Mesenchymal stem cell (in vitro differentiated cells and primary cell): ENCODE data around the gene ST3GAL4.

ENCODE experiments used
- DNase-seq: peaks from one replicate; pipeline ENCODE4 v3.0.0-alpha.2; 2013
- H2AFZ ChIP-seq: one replicate; pipeline ENCODE4 v1.6.1; 2013; ENCODE audit warnings: low read depth, mild to moderate bottlenecking, control low read depth, inconsistent platforms, low read length, moderate library complexity
- H2AK5ac ChIP-seq: 2 replicates; pipeline ENCODE4 v1.6.1; 2013; ENCODE audit warnings: low read length, moderate library complexity, mild to moderate bottlenecking, inconsistent platforms; ENCODE audit not compliant: severe bottlenecking
- H2BK120ac ChIP-seq: one replicate; pipeline ENCODE4 v1.6.1; 2013; ENCODE audit warnings: low read depth, mild to moderate bottlenecking, inconsistent platforms, low read length, moderate library complexity
- H2BK12ac ChIP-seq, 2 experiments: one replicate each; pipeline ENCODE4 v1.6.1; 2013; ENCODE audit warnings: inconsistent platforms in 2 of 2, low read length in 2 of 2, mild to moderate bottlenecking in 2 of 2, moderate library complexity in 2 of 2, control low read depth in 1 of 2
- H2BK15ac ChIP-seq: one replicate; pipeline ENCODE4 v1.6.1; 2013; ENCODE audit warnings: mild to moderate bottlenecking, low read depth, inconsistent platforms; ENCODE audit not compliant: poor library complexity, severe bottlenecking
- H2BK5ac ChIP-seq: 2 replicates; pipeline ENCODE4 v1.6.1; 2013; ENCODE audit warnings: low read depth, mild to moderate bottlenecking, low read length, control low read depth, inconsistent platforms; ENCODE audit not compliant: poor library complexity, severe bottlenecking
- H3K14ac ChIP-seq, 2 experiments: one replicate each; pipeline ENCODE4 v1.6.1; 2013; ENCODE audit warnings: inconsistent platforms in 2 of 2, low read length in 2 of 2, control low read depth in 1 of 2, mild to moderate bottlenecking in 1 of 2, moderate library complexity in 1 of 2
- H3K18ac ChIP-seq, 2 experiments: one replicate each; pipeline ENCODE4 v1.6.1; 2013; ENCODE audit warnings: inconsistent platforms in 2 of 2, low read length in 2 of 2, control low read depth in 1 of 2, low read depth in 1 of 2, mild to moderate bottlenecking in 1 of 2
- H3K23ac ChIP-seq, 2 experiments: one replicate each; pipeline ENCODE4 v1.6.1; 2013; ENCODE audit warnings: inconsistent platforms in 2 of 2, low read length in 2 of 2, mild to moderate bottlenecking in 2 of 2, moderate library complexity in 2 of 2, control low read depth in 1 of 2
- H3K27ac ChIP-seq: 2 replicates; pipeline ENCODE4 v1.5.1; 2013; ENCODE audit warnings: mild to moderate bottlenecking, moderate library complexity, low read length, control low read depth, inconsistent platforms; ENCODE audit not compliant: poor library complexity, severe bottlenecking
- H3K27me3 ChIP-seq, 2 experiments: 2 replicates each; pipeline versions ENCODE4 v1.6.1 to v1.7.0; 2013; ENCODE audit warnings: low read length in 2 of 2, mild to moderate bottlenecking in 2 of 2, moderate library complexity in 2 of 2, control low read depth in 1 of 2, inconsistent platforms in 1 of 2; ENCODE audit not compliant: control insufficient read depth in 1 of 2, insufficient read depth in 1 of 2
- H3K36me3 ChIP-seq, 2 experiments: 2 replicates each; pipeline versions ENCODE4 v1.6.1 to v1.7.0; 2013; ENCODE audit warnings: low read length in 2 of 2, control low read depth in 1 of 2, inconsistent platforms in 1 of 2, low read depth in 1 of 2, mild to moderate bottlenecking in 1 of 2; ENCODE audit not compliant: insufficient read depth in 2 of 2, control insufficient read depth in 1 of 2
- H3K4ac ChIP-seq, 2 experiments: one replicate each; pipeline ENCODE4 v1.6.1; 2013; ENCODE audit warnings: inconsistent platforms in 2 of 2, low read length in 2 of 2, mild to moderate bottlenecking in 2 of 2, moderate library complexity in 2 of 2, control low read depth in 1 of 2, low read depth in 1 of 2
- H3K4me1 ChIP-seq: 2 replicates; pipeline ENCODE4 v1.6.1; 2013; ENCODE audit warnings: low read depth, low read length, control low read depth; ENCODE audit not compliant: control insufficient read depth, insufficient read depth
- H3K4me2 ChIP-seq: 2 replicates; pipeline ENCODE4 v1.6.1; 2013; ENCODE audit warnings: low read length, mild to moderate bottlenecking, inconsistent platforms; ENCODE audit not compliant: poor library complexity, severe bottlenecking
- H3K4me3 ChIP-seq, 2 experiments: 2 replicates each; pipeline versions ENCODE4 v1.5.1 to v1.7.0; 2013; ENCODE audit warnings: low read length in 2 of 2, mild to moderate bottlenecking in 2 of 2, control low read depth in 1 of 2, low read depth in 1 of 2; ENCODE audit not compliant: insufficient read depth in 1 of 2
- H3K79me1 ChIP-seq: replicated peaks from 2 replicates; pipeline ENCODE4 v1.6.1; 2013; ENCODE audit warnings: mild to moderate bottlenecking, control low read depth, low read length, inconsistent platforms; ENCODE audit not compliant: poor library complexity, severe bottlenecking
- H3K9ac ChIP-seq: 2 replicates; pipeline ENCODE4 v1.7.0; 2013; ENCODE audit warnings: mild to moderate bottlenecking, low read length, moderate library complexity
- H3K9me3 ChIP-seq: 2 replicates; pipeline ENCODE4 v1.7.0; 2013; ENCODE audit warnings: mild to moderate bottlenecking, low read length; ENCODE audit not compliant: control insufficient read depth
- H4K8ac ChIP-seq: one replicate; pipeline ENCODE4 v1.6.1; 2013; ENCODE audit warnings: inconsistent platforms, mild to moderate bottlenecking, low read length, moderate library complexity
- H4K91ac ChIP-seq: one replicate; pipeline ENCODE4 v1.6.1; 2013; ENCODE audit warnings: mild to moderate bottlenecking, low read length, inconsistent platforms
- WGBS: methylation state at CpG from one replicate; pipeline ENCODE4 v1.1.7; 2013; ENCODE audit warnings: mixed read lengths; 5-methylcytosine and 5-hydroxymethylcytosine counted together

The ST3GAL4 gene

GRCh38 chr11:126438272-126438671, 82.8 kb downstream of the ST3GAL4 start:
- H2AFZ ChIP-seq = no peak overlapping the region
- no peak overlapping the region for H4K91ac ChIP-seq
- H3K18ac ChIP-seq = no peak overlapping the region
- no peak overlapping the region for H3K4me3 ChIP-seq
- no peak overlapping the region for H2BK120ac ChIP-seq
- H4K8ac ChIP-seq = no peak overlapping the region
- no peaks in the 10 kb centered on the region for H3K9me3 ChIP-seq
- no peak for DNase-seq
- no peak overlapping the region for H2AK5ac ChIP-seq
- H3K4ac ChIP-seq = no peak overlapping the region
- H2BK12ac ChIP-seq = no peak overlapping the region
- H3K27me3 ChIP-seq = peaks cover 11 to 19% of the 10 kb centered on the region in 2 experiments
- 85% methylated on average over 9 of the region's 9 CpGs for WGBS
- H3K79me1 ChIP-seq = no peaks in the 10 kb centered on the region
- peaks cover 0 to 8% of the 10 kb centered on the region in 2 experiments for H3K36me3 ChIP-seq
- H3K23ac ChIP-seq = no peak overlapping the region
- H2BK15ac ChIP-seq = no peak overlapping the region
- H3K9ac ChIP-seq = no peak overlapping the region
- no peak overlapping the region for H3K4me2 ChIP-seq
- H3K27ac ChIP-seq = no peak overlapping the region
- no peak overlapping the region for H3K14ac ChIP-seq
- peaks cover 13% of the 10 kb centered on the region for H3K4me1 ChIP-seq
- no peak overlapping the region for H2BK5ac ChIP-seq

GRCh38 chr11:126438691-126439090, 83.2 kb downstream of the ST3GAL4 start:
- Histone ChIP-seq H3K9me3 (no peaks in the 10 kb centered on the region), H2BK5ac (no peak overlapping the region), H3K36me3 (peaks cover 0 to 8% of the 10 kb centered on the region in 2 experiments), H3K4me2 (no peak overlapping the region), H2AFZ (no peak overlapping the region), H3K14ac (no peak overlapping the region), H2AK5ac (no peak overlapping the region), H2BK12ac (no peak overlapping the region), H2BK15ac (no peak overlapping the region), H4K8ac (no peak overlapping the region), H3K4me3 (no peak overlapping the region), H2BK120ac (no peak overlapping the region), H3K4ac (no peak overlapping the region), H3K18ac (no peak overlapping the region), H3K79me1 (no peaks in the 10 kb centered on the region), H3K23ac (no peak overlapping the region), H4K91ac (no peak overlapping the region), H3K27me3 (peaks cover 11 to 22% of the 10 kb centered on the region in 2 experiments), H3K4me1 (peaks cover 13% of the 10 kb centered on the region), H3K9ac (no peak overlapping the region), H3K27ac (no peak overlapping the region)
- no peak for DNase-seq
- 90% methylated on average over 3 of the region's 5 CpGs for WGBS

- H3K9ac ChIP-seq = no peak overlapping the region
- H2AFZ ChIP-seq = no peak overlapping the region
- no peak overlapping the region for H3K14ac ChIP-seq
- peaks cover 11 to 22% of the 10 kb centered on the region in 2 experiments for H3K27me3 ChIP-seq
- WGBS = 77% methylated on average over 22 of the region's 22 CpGs
- DNase-seq = no peak
- H3K79me1 ChIP-seq = no peaks in the 10 kb centered on the region
- H3K4me3 ChIP-seq = no peak overlapping the region
- peak overlapping the region; percentile 15 for H4K91ac ChIP-seq
- peaks cover 0 to 12% of the 10 kb centered on the region in 2 experiments for H3K36me3 ChIP-seq
- no peak overlapping the region for H3K27ac ChIP-seq
- no peak overlapping the region for H3K4me2 ChIP-seq
- H2BK120ac ChIP-seq = no peak overlapping the region
- no peak overlapping the region for H3K23ac ChIP-seq
- H2BK5ac ChIP-seq = no peak overlapping the region
- H4K8ac ChIP-seq = no peak overlapping the region
- H3K4ac ChIP-seq = no peak overlapping the region
- peaks cover 3% of the 10 kb centered on the region for H3K4me1 ChIP-seq
- H2AK5ac ChIP-seq = no peak overlapping the region
- H3K18ac ChIP-seq = no peak overlapping the region
- H2BK12ac ChIP-seq = no peak overlapping the region
- H3K9me3 ChIP-seq = no peaks in the 10 kb centered on the region
- H2BK15ac ChIP-seq = peak overlapping the region; percentile 45
These were observed 84.8 kb downstream of the ST3GAL4 start for GRCh38 chr11:126440276-126440675.

- 18% methylated on average over 21 of the region's 21 CpGs for WGBS
- Histone ChIP-seq H3K27me3 (peaks cover 11 to 22% of the 10 kb centered on the region in 2 experiments), H3K9me3 (no peaks in the 10 kb centered on the region)
These were observed 85.5 kb downstream of the ST3GAL4 start for GRCh38 chr11:126440792-126441514.

More at GRCh38 chr11:126440792-126441514, 85.5 kb downstream of the ST3GAL4 start:
- H3K4ac ChIP-seq = no peak overlapping the region
- no peak overlapping the region for H3K27ac ChIP-seq
- no peak overlapping the region for H3K4me2 ChIP-seq
- H2BK15ac ChIP-seq = no peak overlapping the region
- no peak overlapping the region for H2BK120ac ChIP-seq
- peak overlapping the region in 1 of 2 experiments; percentile 83 for H3K14ac ChIP-seq
- no peak overlapping the region for H3K23ac ChIP-seq
- no peak overlapping the region for H2AK5ac ChIP-seq
- H3K18ac ChIP-seq = no peak overlapping the region
- H3K79me1 ChIP-seq = no peaks in the 10 kb centered on the region
- H2BK5ac ChIP-seq = no peak overlapping the region
- H4K91ac ChIP-seq = no peak overlapping the region
- peaks cover 3% of the 10 kb centered on the region for H3K4me1 ChIP-seq
- no peak overlapping the region for H3K9ac ChIP-seq
- peaks cover 0 to 12% of the 10 kb centered on the region in 2 experiments for H3K36me3 ChIP-seq
- no peak overlapping the region for H3K4me3 ChIP-seq
- H4K8ac ChIP-seq = no peak overlapping the region
- H2BK12ac ChIP-seq = no peak overlapping the region
- H2AFZ ChIP-seq = peak overlapping the region; percentile 67
- peak; percentile 72 for DNase-seq
